Measurements from ENCODE around the gene NGF.
"Not testable (repeated sequence)": the region's sequence is repeated elsewhere in the genome, so short reads cannot be mapped to it uniquely, and the experiment has no call there.

The NGF gene

DNA sequence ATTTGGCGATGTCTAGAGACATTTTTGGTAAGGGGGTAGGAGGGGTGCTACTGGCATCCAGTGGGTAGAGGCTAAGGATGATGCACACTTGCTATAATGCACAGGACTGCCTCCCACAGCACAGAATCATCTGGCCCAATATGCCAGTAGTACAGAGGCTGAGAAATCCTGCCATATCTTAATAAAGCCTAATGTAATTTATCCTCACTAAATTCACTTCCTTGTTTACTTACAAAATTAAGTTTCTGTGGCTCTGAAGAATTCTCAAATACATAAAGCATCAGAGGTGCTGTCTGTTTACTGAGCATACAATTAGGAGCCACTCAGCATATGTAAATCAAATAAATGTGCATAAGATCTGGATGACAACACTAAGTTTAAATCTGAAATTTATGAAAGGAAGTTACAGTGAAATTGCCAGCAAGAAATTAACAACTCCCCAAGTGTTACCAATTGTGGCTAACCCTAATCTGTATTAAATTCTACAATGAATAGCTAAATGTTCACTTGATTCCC, 26.5 kb downstream of the NGF start:
- Histone ChIP-seq H3K4ac (ENCODE audit: low read depth, low read length) (no peak overlapping the region), H3K9ac (ENCODE audit: low read length) (no peak overlapping the region), H2BK12ac (ENCODE audit: low read length) (no peak overlapping the region), H3K4me3 (ENCODE audit: low read depth, low read length) (no peak overlapping the region), H3K18ac (ENCODE audit: low read length) (no peak overlapping the region), H3K4me1 (ENCODE audit: control insufficient read depth in 1 of 2, insufficient read depth in 2 of 2, low read length in 2 of 2) (peaks cover 2 to 4% of the 10 kb centered on the region in 2 experiments), H3K4me2 (ENCODE audit: low read length) (no peak overlapping the region), H3K27ac (ENCODE audit: low read depth, low read length) (no peak overlapping the region), H3K14ac (ENCODE audit: low read length) (no peak overlapping the region), H4K91ac (ENCODE audit: low read depth, low read length) (no peak overlapping the region), H2AFZ (ENCODE audit: insufficient read depth, low read length, poor library complexity) (no peak overlapping the region), H4K12ac (ENCODE audit: low read depth, low read length) (no peak overlapping the region), H2AK5ac (ENCODE audit: low read length) (no peak overlapping the region), H2BK120ac (ENCODE audit: insufficient read depth, low read length, poor library complexity) (no peak overlapping the region), H3K27me3 (ENCODE audit: insufficient read depth, low read length) (no peaks in the 10 kb centered on the region), H3K9me3 (ENCODE audit: insufficient read depth, low read depth, low read length) (no peaks in the 10 kb centered on the region), H2BK5ac (ENCODE audit: low read depth, low read length, poor library complexity) (no peak overlapping the region), H3K23ac (ENCODE audit: low read length) (no peak overlapping the region), H3K36me3 (ENCODE audit: control insufficient read depth in 1 of 2, insufficient read depth in 2 of 2, low read length in 2 of 2) (no peaks in the 10 kb centered on the region), H4K8ac (ENCODE audit: low read depth, low read length) (no peak overlapping the region), H3K79me2 (ENCODE audit: control insufficient read depth, insufficient read depth, low read length, poor library complexity) (no peaks in the 10 kb centered on the region), H3K79me1 (ENCODE audit: low read length) (no peaks in the 10 kb centered on the region)
- WGBS (ENCODE audit: extremely low coverage, insufficient coverage, insufficient read length) = no CpG with 5 or more reads among the region's 1 CpG
- DNase-seq = no peak

DNA sequence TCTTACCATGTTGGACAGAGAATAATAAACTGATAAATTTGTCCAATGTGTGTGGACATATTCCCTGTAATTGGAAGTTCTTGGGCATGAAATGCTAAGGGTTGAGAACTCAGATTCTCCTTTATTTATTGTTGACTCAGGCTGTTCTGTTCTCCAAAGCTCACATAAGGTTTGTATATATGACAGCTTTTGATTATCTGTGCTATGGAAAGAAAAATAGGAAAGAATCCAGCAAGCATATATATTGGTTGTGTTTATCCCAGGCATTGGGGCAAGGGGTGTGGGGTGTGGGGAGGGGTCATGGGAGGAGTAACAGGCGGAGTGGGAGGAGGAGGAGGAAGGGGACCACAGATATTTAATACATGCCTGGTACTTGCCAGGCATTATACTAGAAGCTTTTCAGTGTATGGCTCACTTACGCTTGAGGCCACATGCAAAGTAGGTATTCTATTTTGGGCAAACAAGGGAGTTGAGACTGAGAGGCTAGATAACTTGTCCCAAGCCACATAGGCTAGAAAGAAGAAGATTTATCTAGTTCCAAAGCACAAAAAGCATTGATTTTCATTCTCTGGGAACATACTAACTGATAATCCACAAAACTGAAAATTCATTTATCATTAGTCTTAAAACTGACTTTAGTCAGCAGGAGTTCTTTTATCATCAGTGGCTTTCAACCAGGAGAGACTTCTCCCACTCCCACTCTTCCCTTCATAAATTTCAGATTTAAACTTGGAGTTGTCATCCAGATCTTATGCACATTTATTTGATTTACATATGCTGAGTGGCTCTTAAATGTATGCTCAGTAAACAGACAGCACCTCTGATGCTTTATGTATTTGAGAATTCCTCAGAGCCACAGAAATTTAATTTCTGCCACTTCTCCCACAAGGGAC, 27.2 kb downstream of the NGF start:
- Histone ChIP-seq H3K79me2 (ENCODE audit: control insufficient read depth, insufficient read depth, low read length, poor library complexity) (no peaks in the 10 kb centered on the region), H3K9ac (ENCODE audit: low read length) (no peak overlapping the region), H3K4ac (ENCODE audit: low read depth, low read length) (no peak overlapping the region), H4K91ac (ENCODE audit: low read depth, low read length) (no peak overlapping the region), H3K36me3 (ENCODE audit: control insufficient read depth in 1 of 2, insufficient read depth in 2 of 2, low read length in 2 of 2) (no peaks in the 10 kb centered on the region), H4K12ac (ENCODE audit: low read depth, low read length) (no peak overlapping the region), H3K27me3 (ENCODE audit: insufficient read depth, low read length) (no peaks in the 10 kb centered on the region), H2BK5ac (ENCODE audit: low read depth, low read length, poor library complexity) (no peak overlapping the region), H3K23ac (ENCODE audit: low read length) (no peak overlapping the region), H3K9me3 (ENCODE audit: insufficient read depth, low read depth, low read length) (no peaks in the 10 kb centered on the region), H3K4me2 (ENCODE audit: low read length) (no peak overlapping the region), H3K27ac (ENCODE audit: low read depth, low read length) (no peak overlapping the region), H3K79me1 (ENCODE audit: low read length) (no peaks in the 10 kb centered on the region), H2AK5ac (ENCODE audit: low read length) (no peak overlapping the region), H2BK120ac (ENCODE audit: insufficient read depth, low read length, poor library complexity) (no peak overlapping the region), H4K8ac (ENCODE audit: low read depth, low read length) (no peak overlapping the region), H2AFZ (ENCODE audit: insufficient read depth, low read length, poor library complexity) (no peak overlapping the region), H3K4me3 (ENCODE audit: low read depth, low read length) (no peak overlapping the region), H3K4me1 (ENCODE audit: control insufficient read depth in 1 of 2, insufficient read depth in 2 of 2, low read length in 2 of 2) (peaks cover 2 to 4% of the 10 kb centered on the region in 2 experiments), H2BK12ac (ENCODE audit: low read length) (no peak overlapping the region), H3K18ac (ENCODE audit: low read length) (no peak overlapping the region), H3K14ac (ENCODE audit: low read length) (no peak overlapping the region)
- WGBS (ENCODE audit: extremely low coverage, insufficient coverage, insufficient read length) = no CpG with 5 or more reads among the region's 2 CpGs
- no peak for DNase-seq

DNA sequence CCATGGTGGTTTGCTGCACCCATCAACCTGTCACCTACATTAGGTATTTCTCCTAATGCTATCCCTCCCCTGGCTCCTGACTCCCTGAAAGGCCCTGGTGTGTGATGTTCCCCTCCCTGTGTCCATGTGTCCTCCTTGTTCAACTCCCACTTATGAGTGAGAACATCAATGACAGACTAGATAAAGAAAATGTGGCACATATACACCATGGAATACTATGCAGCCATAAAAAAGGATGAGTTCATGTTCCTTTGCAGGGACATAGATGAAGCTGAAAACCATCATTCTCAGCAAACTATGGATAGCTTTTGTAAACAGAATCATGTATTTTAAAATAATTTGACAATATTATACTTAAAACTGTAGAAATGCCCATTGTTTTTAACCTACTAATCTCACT, 28.5 kb downstream of the NGF start:
- not testable (repeated sequence) for H2BK5ac ChIP-seq (ENCODE audit: low read depth, low read length, poor library complexity); H3K9me3 ChIP-seq (ENCODE audit: insufficient read depth, low read depth, low read length); H3K36me3 ChIP-seq (ENCODE audit: control insufficient read depth in 1 of 2, insufficient read depth in 2 of 2, low read length in 2 of 2); H4K12ac ChIP-seq (ENCODE audit: low read depth, low read length); H2AFZ ChIP-seq (ENCODE audit: insufficient read depth, low read length, poor library complexity); DNase-seq; H3K27ac ChIP-seq (ENCODE audit: low read depth, low read length); H3K18ac ChIP-seq (ENCODE audit: low read length); H3K4me3 ChIP-seq (ENCODE audit: low read depth, low read length); H4K91ac ChIP-seq (ENCODE audit: low read depth, low read length); H3K27me3 ChIP-seq (ENCODE audit: insufficient read depth, low read length); H3K4me1 ChIP-seq (ENCODE audit: control insufficient read depth in 1 of 2, insufficient read depth in 2 of 2, low read length in 2 of 2); H3K4me2 ChIP-seq (ENCODE audit: low read length); H2AK5ac ChIP-seq (ENCODE audit: low read length); H2BK12ac ChIP-seq (ENCODE audit: low read length); H3K9ac ChIP-seq (ENCODE audit: low read length); H3K4ac ChIP-seq (ENCODE audit: low read depth, low read length); H3K79me1 ChIP-seq (ENCODE audit: low read length); H2BK120ac ChIP-seq (ENCODE audit: insufficient read depth, low read length, poor library complexity); H3K23ac ChIP-seq (ENCODE audit: low read length); H3K79me2 ChIP-seq (ENCODE audit: control insufficient read depth, insufficient read depth, low read length, poor library complexity); H4K8ac ChIP-seq (ENCODE audit: low read depth, low read length); H3K14ac ChIP-seq (ENCODE audit: low read length)

DNA sequence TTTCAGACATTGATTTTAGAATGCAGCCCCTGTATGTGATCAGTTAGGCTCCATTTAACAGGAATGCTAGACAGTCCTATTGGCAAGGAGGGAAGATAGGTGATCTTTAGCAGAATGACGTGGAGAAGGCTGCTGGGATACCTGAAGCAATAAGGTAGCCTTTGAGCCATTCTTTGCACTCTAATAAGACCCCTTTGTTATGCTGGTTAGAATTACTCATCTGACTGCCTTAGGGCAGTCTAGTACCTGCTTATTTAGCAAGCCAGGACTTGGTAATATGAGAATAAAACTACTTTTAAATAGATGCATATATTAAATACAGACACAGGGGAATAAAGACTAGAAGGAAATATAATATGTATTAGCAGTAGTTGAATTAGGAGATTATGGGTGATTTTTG, 29.1 kb downstream of the NGF start:
- H3K14ac ChIP-seq (ENCODE audit: low read length) = no peak overlapping the region
- no peak overlapping the region for H2AK5ac ChIP-seq (ENCODE audit: low read length)
- H2BK5ac ChIP-seq (ENCODE audit: low read depth, low read length, poor library complexity) = no peak overlapping the region
- H3K4ac ChIP-seq (ENCODE audit: low read depth, low read length) = no peak overlapping the region
- peak; percentile 21 to 56 for DNase-seq
- H2AFZ ChIP-seq (ENCODE audit: insufficient read depth, low read length, poor library complexity) = no peak overlapping the region
- no CpG with 5 or more reads among the region's 1 CpG for WGBS (ENCODE audit: extremely low coverage, insufficient coverage, insufficient read length)
- no peak overlapping the region for H3K27ac ChIP-seq (ENCODE audit: low read depth, low read length)
- H4K12ac ChIP-seq (ENCODE audit: low read depth, low read length) = no peak overlapping the region
- no peak overlapping the region for H2BK12ac ChIP-seq (ENCODE audit: low read length)
- H3K23ac ChIP-seq (ENCODE audit: low read length) = no peak overlapping the region
- H4K8ac ChIP-seq (ENCODE audit: low read depth, low read length) = no peak overlapping the region
- no peak overlapping the region for H3K4me2 ChIP-seq (ENCODE audit: low read length)
- H2BK120ac ChIP-seq (ENCODE audit: insufficient read depth, low read length, poor library complexity) = no peak overlapping the region
- H3K79me2 ChIP-seq (ENCODE audit: control insufficient read depth, insufficient read depth, low read length, poor library complexity) = no peaks in the 10 kb centered on the region
- H3K4me3 ChIP-seq (ENCODE audit: low read depth, low read length) = no peak overlapping the region
- no peaks in the 10 kb centered on the region for H3K79me1 ChIP-seq (ENCODE audit: low read length)
- no peak overlapping the region for H3K18ac ChIP-seq (ENCODE audit: low read length)
- no peaks in the 10 kb centered on the region for H3K27me3 ChIP-seq (ENCODE audit: insufficient read depth, low read length)
- no peak overlapping the region for H3K9ac ChIP-seq (ENCODE audit: low read length)
- no peaks in the 10 kb centered on the region for H3K4me1 ChIP-seq (ENCODE audit: control insufficient read depth in 1 of 2, insufficient read depth in 2 of 2, low read length in 2 of 2)
- H3K36me3 ChIP-seq (ENCODE audit: control insufficient read depth in 1 of 2, insufficient read depth in 2 of 2, low read length in 2 of 2) = no peaks in the 10 kb centered on the region
- no peaks in the 10 kb centered on the region for H3K9me3 ChIP-seq (ENCODE audit: insufficient read depth, low read depth, low read length)
- no peak overlapping the region for H4K91ac ChIP-seq (ENCODE audit: low read depth, low read length)

All from trophoblast cell (in vitro differentiated cells and primary cell).